CD14-positive monocyte (primary cell): ENCODE results near the gene CHCHD6. TPM values are rescaled to one million over a fixed set of nuclear protein-coding genes. Genes with fewer than 3 reads are reported as not detected.
A peak's percentile ranks its signal among the peaks of the same experiment; 100 is the strongest.

ENCODE experiments used
- DNase-seq, 3 donors: peaks; one replicate each; pipeline ENCODE4 v3.0.0-alpha.2; 2011 to 2022
- H2AFZ ChIP-seq: 2 replicates; pipeline ENCODE4 v1.6.0; 2012; ENCODE audit warnings: mild to moderate bottlenecking, low read depth, low read length, inconsistent platforms; ENCODE audit not compliant: insufficient read depth, poor library complexity, severe bottlenecking
- H3K27ac ChIP-seq, 2 donors: 1 replicate in 1 of 2; 2 replicates in 1 of 2; pipeline ENCODE4 v1.5.1; 2012 to 2013; ENCODE audit warnings: low read length in 2 of 2, control low read depth in 1 of 2, inconsistent platforms in 1 of 2, low read depth in 1 of 2, mild to moderate bottlenecking in 1 of 2
- H3K27me3 ChIP-seq, 2 donors: one replicate each; pipeline versions ENCODE4 v1.6.0 to v1.6.1; 2011 to 2013; ENCODE audit warnings: low read length in 2 of 2; ENCODE audit not compliant: control insufficient read depth in 2 of 2, insufficient read depth in 2 of 2
- H3K36me3 ChIP-seq, 2 donors: replicated peaks in 1 of 2; 1 replicate in 1 of 2; 2 replicates in 1 of 2; pipeline versions ENCODE4 v1.5.1 to v1.6.1; 2012 to 2013; ENCODE audit warnings: low read length in 2 of 2, control low read depth in 1 of 2, inconsistent platforms in 1 of 2, mild to moderate bottlenecking in 1 of 2; ENCODE audit not compliant: insufficient read depth in 2 of 2, control insufficient read depth in 1 of 2
- H3K4me1 ChIP-seq, 2 donors: 1 replicate in 1 of 2; 2 replicates in 1 of 2; pipeline versions ENCODE4 v1.5.1 to v1.6.1; 2012 to 2013; ENCODE audit warnings: low read length in 2 of 2, control low read depth in 1 of 2, inconsistent platforms in 1 of 2, mild to moderate bottlenecking in 1 of 2, moderate library complexity in 1 of 2; ENCODE audit not compliant: insufficient read depth in 2 of 2, control insufficient read depth in 1 of 2
- H3K4me2 ChIP-seq: replicated peaks from 2 replicates; pipeline ENCODE3; 2012; ENCODE audit warnings: low read length, moderate library complexity, mild to moderate bottlenecking; ENCODE audit not compliant: poor library complexity, severe bottlenecking; ENCODE audit errors: extremely low read depth
- H3K4me3 ChIP-seq, 3 experiments: fragments of 200-600 bp in 1 of 3; sonication (generic) in 1 of 3; replicated peaks in 1 of 3; 1 replicate in 2 of 3; 2 replicates in 1 of 3; pipeline ENCODE4 v1.5.1; 2011 to 2013; ENCODE audit warnings: low read length in 3 of 3, mild to moderate bottlenecking in 3 of 3, control low read depth in 2 of 3, low read depth in 2 of 3, inconsistent platforms in 1 of 3, moderate library complexity in 1 of 3
- H3K79me2 ChIP-seq: 2 replicates; pipeline ENCODE4 v1.6.0; 2012; ENCODE audit warnings: mild to moderate bottlenecking, control low read depth, inconsistent platforms, low read length, moderate library complexity; ENCODE audit not compliant: insufficient read depth
- H3K9ac ChIP-seq: 2 replicates; pipeline ENCODE4 v1.6.0; 2017; ENCODE audit warnings: low read length, mild to moderate bottlenecking; ENCODE audit not compliant: insufficient read depth, poor library complexity, severe bottlenecking
- H3K9me3 ChIP-seq, 2 donors: replicated peaks in 1 of 2; 1 replicate in 1 of 2; 2 replicates in 1 of 2; pipeline versions ENCODE4 v1.5.1 to v1.6.1; 2012 to 2013; ENCODE audit warnings: low read length in 2 of 2, control low read depth in 1 of 2; ENCODE audit not compliant: control insufficient read depth in 1 of 2, insufficient read depth in 1 of 2
- H4K20me1 ChIP-seq: 2 replicates; pipeline ENCODE4 v1.6.0; 2012; ENCODE audit warnings: mild to moderate bottlenecking, low read length, control low read depth, moderate library complexity; ENCODE audit not compliant: insufficient read depth
- H3K27ac Mint-ChIP-seq, 7 donors: one replicate each; pipeline ENCODE4 v1.8.0; 2020; ENCODE audit warnings: mild to moderate bottlenecking in 7 of 7, mixed read lengths in 7 of 7, moderate library complexity in 6 of 7, inconsistent platforms in 2 of 7
- H3K27me3 Mint-ChIP-seq, 3 donors: one replicate each; pipeline ENCODE4 v1.8.0; 2021 to 2022; ENCODE audit warnings: low read depth in 3 of 3, mild to moderate bottlenecking in 3 of 3, mixed read lengths in 3 of 3, moderate library complexity in 3 of 3, inconsistent platforms in 1 of 3
- H3K36me3 Mint-ChIP-seq, 2 donors: one replicate each; pipeline ENCODE4 v1.8.0; 2020; ENCODE audit warnings: mixed read lengths in 2 of 2, inconsistent platforms in 1 of 2, mild to moderate bottlenecking in 1 of 2
- H3K4me1 Mint-ChIP-seq: one replicate; pipeline ENCODE4 v1.8.0; 2020; ENCODE audit warnings: mild to moderate bottlenecking, mixed read lengths
- H3K4me3 Mint-ChIP-seq, 2 donors: one replicate each; pipeline ENCODE4 v1.8.0; 2020; ENCODE audit warnings: mild to moderate bottlenecking in 2 of 2, mixed read lengths in 2 of 2, moderate library complexity in 1 of 2
- H3K9me3 Mint-ChIP-seq, 7 donors: one replicate each; pipeline ENCODE4 v1.8.0; 2020 to 2022; ENCODE audit warnings: mixed read lengths in 7 of 7, mild to moderate bottlenecking in 6 of 7, moderate library complexity in 6 of 7, inconsistent platforms in 2 of 7
- CTCF ChIP-seq: fragments of 200-600 bp; IDR thresholded peaks from one replicate; pipeline ENCODE4 v1.8.0; 2022; ENCODE audit warnings: antibody characterized with exemption, mild to moderate bottlenecking
- WGBS: methylation state at CpG from one replicate; pipeline ENCODE4 v1.1.5; 2013; ENCODE audit warnings: missing lambda C conversion rate; ENCODE audit not compliant: insufficient coverage; 5-methylcytosine and 5-hydroxymethylcytosine counted together
- intact Hi-C, 2 donors: fragments of 100-400 bp; cut with micrococcal nuclease; formaldehyde crosslinking; loops; one replicate each; pipeline versions ENCODE4 v1.15.0 to v1.15.1; 2023
- polyA plus RNA-seq, 3 donors: library from polyadenylated mRNA; depleted of rRNA in 1 of 3; unstranded in 2 of 3; stranded (reverse) in 1 of 3; fragments of 300-500 nt in 2 of 3; fragments of >200 nt in 1 of 3; fragmentation: Illumina TruSeq in 2 of 3; gene quantifications; 1 replicate in 2 of 3; 2 replicates in 1 of 3; pipeline ENCODE4 v1.2.3, GENCODE V29; 2012 to 2021

Gene CHCHD6
- polyA plus RNA-seq, 3 donors = 1.1 to 1.8 (median 1.8) TPM

GRCh38 chr3:126970101-126970500 is 266.1 kb downstream of the CHCHD6 start:
- H3K27ac Mint-ChIP-seq = no peak overlapping the region
- H3K27me3 ChIP-seq = peaks cover 0 to 45% of the 10 kb centered on the region in 2 donors
- no peak overlapping the region for H3K27ac ChIP-seq
- H3K36me3 Mint-ChIP-seq = no peaks in the 10 kb centered on the region
- H3K27me3 Mint-ChIP-seq = peaks cover 11 to 60% (median 35%) of the 10 kb centered on the region in 3 donors
- no peak overlapping the region for H3K4me3 ChIP-seq
- intact Hi-C loops = loop anchor here in 1 of 2 donors (5.0 kb wide), 1 partner anchor 48 kb away; no protein-coding TSS in a partner anchor
- H3K4me1 Mint-ChIP-seq = no peaks in the 10 kb centered on the region
- H4K20me1 ChIP-seq = no peaks in the 10 kb centered on the region
- no peaks in the 10 kb centered on the region for H3K79me2 ChIP-seq
- H3K9me3 ChIP-seq = peaks cover 0 to 8% of the 10 kb centered on the region in 2 donors
- H2AFZ ChIP-seq = no peak overlapping the region
- no peak for TF ChIP-seq CTCF
- no peak for DNase-seq
- H3K4me1 ChIP-seq = no peaks in the 10 kb centered on the region
- no peak overlapping the region for H3K9ac ChIP-seq
- 93% methylated on average over 4 of the region's 5 CpGs for WGBS
- no peaks in the 10 kb centered on the region for H3K36me3 ChIP-seq
- H3K9me3 Mint-ChIP-seq = peaks cover 6 to 17% (median 11%) of the 10 kb centered on the region in 7 donors
- H3K4me2 ChIP-seq = no peak overlapping the region
- no peak overlapping the region for H3K4me3 Mint-ChIP-seq

- no peak for TF ChIP-seq CTCF
- Histone ChIP-seq H3K4me2 (no peak overlapping the region), H2AFZ (no peak overlapping the region), H3K9ac (no peak overlapping the region), H4K20me1 (no peaks in the 10 kb centered on the region), H3K9me3 (peaks cover 4 to 14% of the 10 kb centered on the region in 2 donors), H3K4me1 (no peaks in the 10 kb centered on the region), H3K4me3 (no peak overlapping the region), H3K27ac (no peak overlapping the region), H3K79me2 (no peaks in the 10 kb centered on the region), H3K27me3 (peaks cover 0 to 40% of the 10 kb centered on the region in 2 donors), H3K36me3 (no peaks in the 10 kb centered on the region)
- Mint-ChIP-seq H3K9me3 (peaks cover 7 to 19% (median 17%) of the 10 kb centered on the region in 7 donors), H3K36me3 (no peaks in the 10 kb centered on the region), H3K4me3 (peak overlapping the region in 1 of 2 donors; percentile 32), H3K27ac (no peak overlapping the region), H3K4me1 (no peaks in the 10 kb centered on the region), H3K27me3 (peaks cover 11 to 66% (median 37%) of the 10 kb centered on the region in 3 donors)
- WGBS = no CpG with 5 or more reads among the region's 5 CpGs
- intact Hi-C loops = loop anchor here in 1 of 2 donors (5.0 kb wide), 1 partner anchor 49 kb away; no protein-coding TSS in a partner anchor
- DNase-seq = no peak
These were observed 266.9 kb downstream of the CHCHD6 start for GRCh38 chr3:126970921-126971320.
